HEK293T (cell line): ENCODE measurements around the gene UBE2K.
"Not testable (repeated sequence)": the region's sequence is repeated elsewhere in the genome, so short reads cannot be mapped to it uniquely, and the experiment has no call there.

Source experiments
- BHLHE40 ChIP-seq: fragments of 450-650 bp; IDR thresholded peaks from 2 replicates; pipeline ENCODE4 v1.6.1; 2016; ENCODE audit warnings: mild to moderate bottlenecking, moderate library complexity, borderline replicate concordance
- PKNOX1 ChIP-seq: fragments of 450-650 bp; IDR thresholded peaks from 2 replicates; pipeline ENCODE4 v1.6.1; 2016
- SUZ12 ChIP-seq: fragments of 450-650 bp; IDR thresholded peaks from 2 replicates; pipeline ENCODE4 v1.6.1; 2016; ENCODE audit warnings: mild to moderate bottlenecking

GRCh38 chr4:39675681-39676080, 22.3 kb upstream of the UBE2K start:
- not testable (repeated sequence) for TF ChIP-seq SUZ12, BHLHE40, PKNOX1
